OCI-LY7 (cell line): ENCODE measurements around the gene GTF2A2. TPM values are rescaled to one million over a fixed set of nuclear protein-coding genes. Genes with fewer than 3 reads are reported as not detected.

ENCODE experiments used
- BruUV-seq: library from RNA; stranded (reverse); fragments of 400-500 nt; replicated peaks from 2 replicates; lab custom pipeline; 2021; lab: Mats Ljungman, UMichigan
- CTCF ChIA-PET: fragments of 300-600 bp; sonication (Branson Sonifier 250); formaldehyde crosslinking; loops from one replicate; lab custom pipeline; 2022; ENCODE audit warnings: antibody characterized with exemption; ENCODE audit not compliant: unreplicated experiment; lab: Charles Lee
- POLR2A ChIA-PET: fragments of 300-600 bp; sonication (Branson Sonifier 250); formaldehyde crosslinking; loops from one replicate; lab custom pipeline; 2022; ENCODE audit warnings: antibody characterized with exemption; lab: Charles Lee
- DNase-seq: peaks from one replicate; pipeline ENCODE4 v3.0.0-alpha.2; 2015; ENCODE audit warnings: low spot score
- H2AFZ ChIP-seq: fragments of 200-600 bp; sonication (generic), shearing (Covaris generic); 2 replicates; pipeline ENCODE4 v1.6.1; 2014; ENCODE audit warnings: mild to moderate bottlenecking, antibody characterized with exemption, low read length, moderate library complexity
- H3K27ac ChIP-seq: fragments of 200-600 bp; sonication (generic); 2 replicates; pipeline ENCODE4 v1.5.1; 2014; ENCODE audit warnings: mixed run types, low read depth, mild to moderate bottlenecking, moderate library complexity, low read length, inconsistent platforms; ENCODE audit not compliant: poor library complexity, severe bottlenecking
- H3K36me3 ChIP-seq: fragments of 200-600 bp; sonication (generic); 2 replicates; pipeline ENCODE4 v1.6.1; 2014; ENCODE audit warnings: mild to moderate bottlenecking, antibody characterized with exemption, low read length, moderate library complexity, mixed read lengths; ENCODE audit not compliant: insufficient read depth
- H3K4me1 ChIP-seq: fragments of 200-600 bp; sonication (generic); 2 replicates; pipeline ENCODE4 v1.5.1; 2014; ENCODE audit warnings: mild to moderate bottlenecking, low read length; ENCODE audit not compliant: insufficient read depth, poor library complexity, severe bottlenecking
- H3K4me2 ChIP-seq: fragments of 200-600 bp; sonication (generic); 2 replicates; pipeline ENCODE4 v1.6.1; 2014; ENCODE audit warnings: mild to moderate bottlenecking, low read length
- H3K4me3 ChIP-seq: fragments of 200-600 bp; sonication (generic); 2 replicates; pipeline ENCODE4 v1.5.1; 2014; ENCODE audit warnings: mild to moderate bottlenecking, low read depth, low read length; ENCODE audit not compliant: poor library complexity, severe bottlenecking
- H3K79me2 ChIP-seq: fragments of 200-600 bp; sonication (generic); 2 replicates; pipeline ENCODE4 v1.6.1; 2016; ENCODE audit warnings: low read depth, mild to moderate bottlenecking, low read length, moderate library complexity, mixed read lengths; ENCODE audit not compliant: insufficient read depth
- H3K9me2 ChIP-seq: fragments of 200-600 bp; sonication (generic); 2 replicates; pipeline ENCODE4 v1.6.1; 2016; ENCODE audit warnings: mild to moderate bottlenecking, low read length, mixed read lengths; ENCODE audit not compliant: insufficient read depth
- H3K9me3 ChIP-seq: fragments of 200-600 bp; sonication (generic); 2 replicates; pipeline ENCODE4 v1.6.1; 2014; ENCODE audit warnings: mild to moderate bottlenecking, mixed run types, low read length, mixed read lengths
- H4K20me1 ChIP-seq: fragments of 200-600 bp; sonication (generic); 2 replicates; pipeline ENCODE4 v1.6.1; 2014; ENCODE audit warnings: mild to moderate bottlenecking, antibody characterized with exemption, low read length, moderate library complexity, mixed read lengths; ENCODE audit not compliant: insufficient read depth
- CTCF ChIP-seq: fragments of 200-600 bp; sonication (generic); conservative IDR thresholded peaks from 2 replicates; pipeline ENCODE4 v1.5.1; 2014; ENCODE audit warnings: mild to moderate bottlenecking, antibody characterized with exemption, low read length, moderate library complexity, mixed read lengths
- EZH2phosphoT487 ChIP-seq: fragments of 200-600 bp; sonication (generic); IDR thresholded peaks from 2 replicates; pipeline ENCODE4 v1.6.1; 2018; ENCODE audit warnings: low read depth, borderline replicate concordance, mild to moderate bottlenecking, mixed run types, antibody characterized with exemption, low read length, moderate library complexity, mixed read lengths
- intact Hi-C: fragments of 100-400 bp; cut with micrococcal nuclease; formaldehyde crosslinking; loops from one replicate; pipeline ENCODE4 v1.10.0; 2022; ENCODE audit not compliant: unreplicated experiment
- total RNA-seq, 2 experiments: library from RNA; depleted of rRNA in 1 of 2; stranded (reverse); fragments of >200 nt in 1 of 2; shearing (Covaris generic) in 1 of 2; gene quantifications; 2 replicates each; pipeline ENCODE4 v1.2.3, GENCODE V29; 2014 to 2022

The GTF2A2 gene
- total RNA-seq, 2 experiments from 2014 or later: 69.3 to 139 TPM

DNA sequence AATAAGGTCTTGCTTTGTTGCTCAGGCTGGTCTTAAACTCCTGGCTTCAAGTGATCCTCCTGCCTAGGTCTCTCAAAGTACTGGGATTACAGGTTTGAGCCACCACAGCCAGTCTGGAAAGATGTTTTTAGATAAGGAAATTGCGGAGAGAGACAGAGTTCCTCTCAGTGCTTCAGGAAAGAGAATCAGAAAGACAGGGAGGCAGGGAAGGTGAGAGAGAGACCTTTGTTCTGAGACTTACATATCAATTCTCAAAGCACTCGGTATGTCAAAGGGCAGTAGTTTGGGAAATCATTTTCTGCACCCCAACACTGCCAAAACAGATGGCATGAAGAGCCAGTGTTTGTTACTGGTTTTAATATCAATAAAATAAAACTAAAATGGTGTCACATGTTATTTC is 58.9 kb downstream of the GTF2A2 start:
- CTCF ChIA-PET: no interaction called here

DNA sequence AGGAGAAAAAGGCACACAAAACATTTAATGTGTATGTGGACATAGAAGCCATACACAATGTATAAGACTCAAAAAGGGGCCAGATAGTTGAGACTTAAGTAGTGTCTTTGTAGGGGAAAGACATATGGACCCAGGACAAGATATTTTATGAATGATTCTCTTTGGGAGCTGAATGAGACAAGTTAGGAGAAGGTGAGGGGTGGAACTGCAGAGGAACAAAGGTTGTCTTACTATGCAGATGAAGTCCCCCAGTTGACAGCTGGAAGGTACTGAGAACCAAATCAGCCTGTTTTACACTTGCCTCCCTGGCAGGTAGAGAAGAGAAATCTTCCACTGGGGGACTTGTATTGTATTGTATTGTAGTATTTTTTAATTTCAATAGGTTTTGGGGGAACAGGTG is 60.7 kb downstream of the GTF2A2 start:
- no peak for DNase-seq
- no peak overlapping the region for H3K4me2 ChIP-seq
- H2AFZ ChIP-seq: no peak overlapping the region
- H4K20me1 ChIP-seq: no peaks in the 10 kb centered on the region
- H3K27ac ChIP-seq: no peak overlapping the region
- H3K79me2 ChIP-seq: no peaks in the 10 kb centered on the region
- CTCF ChIA-PET: interaction anchor here (0.6 kb wide), 1 partner anchor 41 kb away, joined by 3 read pairs; no protein-coding TSS in a partner anchor
- BruUV-seq: no TSS peak
- POLR2A ChIA-PET: no interaction called here
- no peaks in the 10 kb centered on the region for H3K9me2 ChIP-seq
- no peaks in the 10 kb centered on the region for H3K36me3 ChIP-seq
- no peak overlapping the region for H3K4me3 ChIP-seq
- intact Hi-C loops: no loop called here
- TF ChIP-seq CTCF (no peak), EZH2phosphoT487 (no peak)
- H3K9me3 ChIP-seq: 0 out of 2 replicates have a peak, but pooled peaks cover 6% of the 10 kb centered on the region
- no peaks in the 10 kb centered on the region for H3K4me1 ChIP-seq

More for the DNA sequence above, 58.9 kb downstream of the GTF2A2 start:
- POLR2A ChIA-PET: no interaction called here
- no peak overlapping the region for H3K4me2 ChIP-seq
- H3K9me3 ChIP-seq: 0 out of 2 replicates have a peak, but pooled peaks cover 8% of the 10 kb centered on the region
- H3K27ac ChIP-seq: no peak overlapping the region
- no peak overlapping the region for H3K4me3 ChIP-seq
- BruUV-seq: no TSS peak
- TF ChIP-seq EZH2phosphoT487 (no peak), CTCF (no peak)
- H3K79me2 ChIP-seq: no peaks in the 10 kb centered on the region
- intact Hi-C loops: no loop called here
- no peaks in the 10 kb centered on the region for H4K20me1 ChIP-seq
- no peak for DNase-seq
- no peaks in the 10 kb centered on the region for H3K4me1 ChIP-seq
- no peaks in the 10 kb centered on the region for H3K9me2 ChIP-seq
- no peak overlapping the region for H2AFZ ChIP-seq
- no peaks in the 10 kb centered on the region for H3K36me3 ChIP-seq

DNA sequence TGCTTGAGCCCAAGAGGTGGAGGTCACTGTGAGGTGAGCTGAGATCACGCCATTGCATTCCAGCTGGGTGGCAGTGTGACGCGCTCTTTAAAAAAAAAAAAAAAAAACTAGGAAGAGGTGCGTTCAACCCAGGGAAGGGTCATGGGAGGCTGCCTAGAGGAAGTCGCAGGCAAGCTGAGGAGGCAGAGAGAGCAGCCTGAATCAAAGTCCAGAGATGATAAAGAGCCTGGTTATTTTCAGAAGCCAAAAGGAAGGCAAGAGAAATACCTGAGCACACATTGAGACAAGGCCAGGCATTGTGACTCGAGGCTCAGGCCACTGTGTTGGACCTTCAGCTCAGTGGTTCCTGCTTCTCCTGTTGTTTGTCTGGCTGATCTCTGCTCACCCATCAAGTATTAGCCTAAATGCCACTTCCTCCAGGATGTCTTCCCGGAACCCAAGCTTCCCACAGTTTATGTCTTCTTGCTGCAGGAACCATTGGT is 61.8 kb downstream of the GTF2A2 start:
- no peak overlapping the region for H2AFZ ChIP-seq
- H3K4me2 ChIP-seq: no peak overlapping the region
- H3K9me3 ChIP-seq: no peaks in the 10 kb centered on the region
- ChIA-PET POLR2A (no interaction called here), CTCF (no interaction called here)
- H3K27ac ChIP-seq: no peak overlapping the region
- no peaks in the 10 kb centered on the region for H3K79me2 ChIP-seq
- no peaks in the 10 kb centered on the region for H3K9me2 ChIP-seq
- no peaks in the 10 kb centered on the region for H4K20me1 ChIP-seq
- H3K4me1 ChIP-seq: no peaks in the 10 kb centered on the region
- intact Hi-C loops: no loop called here
- H3K4me3 ChIP-seq: no peak overlapping the region
- no TSS peak for BruUV-seq
- no peaks in the 10 kb centered on the region for H3K36me3 ChIP-seq
- TF ChIP-seq CTCF: no peak
- TF ChIP-seq EZH2phosphoT487: no peak
- no peak for DNase-seq
